ENCODE measurements around the gene PFKFB1.

Gene PFKFB1

GRCh38 chrX:54964766-54965497, 29.1 kb downstream of the PFKFB1 start:
- no peak for DNase-seq
- in situ Hi-C loops (cut with HindIII; ENCODE audit: low pct_ligation_motif_present, low sequenced_read_pairs) = no loop called here
- H3K36me3 ChIP-seq (replicated peaks) = no peaks in the 10 kb centered on the region
- H3K27me3 ChIP-seq (replicated peaks) = no peaks in the 10 kb centered on the region
- H3K27ac ChIP-seq = no peak overlapping the region
- H3K4me3 ChIP-seq (ENCODE audit: low read depth, low read length) = no peak overlapping the region
- TF ChIP-seq CTCF (IDR thresholded peaks at IDR 0.05; ENCODE audit: low read depth, low read length, missing control alignments) = no peak

DNA sequence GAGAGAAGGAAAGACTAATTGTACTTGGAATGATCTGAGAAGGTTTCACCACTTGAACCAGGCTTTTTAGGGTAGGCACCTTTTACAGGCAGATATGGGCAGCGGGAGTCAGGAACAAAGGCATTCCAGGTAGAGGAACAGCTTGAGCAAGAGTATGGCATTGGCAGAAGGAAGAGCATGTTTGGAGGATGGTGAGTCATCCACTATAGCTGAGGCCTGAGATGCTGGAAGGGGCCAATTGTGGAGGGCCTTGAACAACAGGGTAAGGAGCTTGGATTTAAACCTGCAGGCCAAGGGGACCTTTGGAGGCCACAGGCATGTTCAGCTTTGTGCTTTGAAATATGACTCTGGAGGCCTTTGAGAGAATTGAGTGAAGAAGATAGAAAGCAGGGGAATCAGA, 32.2 kb downstream of the PFKFB1 start:
- no peak overlapping the region for H3K27ac ChIP-seq
- H3K4me3 ChIP-seq (ENCODE audit: low read depth, low read length) = no peak overlapping the region
- no peak for DNase-seq
- H3K36me3 ChIP-seq (replicated peaks) = no peaks in the 10 kb centered on the region
- in situ Hi-C loops (cut with HindIII; ENCODE audit: low pct_ligation_motif_present, low sequenced_read_pairs) = no loop called here
- TF ChIP-seq CTCF (IDR thresholded peaks at IDR 0.05; ENCODE audit: low read depth, low read length, missing control alignments) = no peak
- no peaks in the 10 kb centered on the region for H3K27me3 ChIP-seq (replicated peaks)

- no peak for DNase-seq
These were observed 43.1 kb downstream of the PFKFB1 start for GRCh38 chrX:54950730-54951375.

DNA sequence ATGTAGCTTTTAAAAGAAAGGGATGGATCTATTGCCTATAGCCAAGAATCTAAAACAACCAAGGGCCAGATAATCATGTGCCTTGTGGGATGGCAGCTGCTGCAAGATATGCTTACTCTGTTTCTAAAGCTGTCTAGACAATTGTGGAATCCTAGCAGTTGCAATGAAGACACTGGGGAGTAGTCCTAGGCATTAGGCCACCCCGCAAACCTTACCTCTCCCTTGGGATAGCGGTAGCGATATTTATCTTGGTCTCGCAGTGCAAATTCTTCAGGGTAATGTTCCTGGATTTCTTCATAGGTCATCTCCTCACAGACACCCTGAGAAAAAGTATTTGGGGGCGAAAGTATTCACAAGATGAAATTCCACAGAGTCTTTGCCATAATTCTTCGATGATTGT, 48.8 kb downstream of the PFKFB1 start:
- in situ Hi-C loops (cut with HindIII; ENCODE audit: low pct_ligation_motif_present, low sequenced_read_pairs) = no loop called here
- H3K27ac ChIP-seq = no peak overlapping the region
- DNase-seq = no peak
- no peaks in the 10 kb centered on the region for H3K27me3 ChIP-seq (replicated peaks)
- no peaks in the 10 kb centered on the region for H3K36me3 ChIP-seq (replicated peaks)
- TF ChIP-seq CTCF (IDR thresholded peaks at IDR 0.05; ENCODE audit: low read depth, low read length, missing control alignments) = no peak
- no peak overlapping the region for H3K4me3 ChIP-seq (ENCODE audit: low read depth, low read length)

More at GRCh38 chrX:54950730-54951375, 43.1 kb downstream of the PFKFB1 start:
- TF ChIP-seq CTCF (IDR thresholded peaks at IDR 0.05; ENCODE audit: low read depth, low read length, missing control alignments) = no peak
- no peak overlapping the region for H3K4me3 ChIP-seq (ENCODE audit: low read depth, low read length)
- H3K27ac ChIP-seq = no peak overlapping the region
- H3K36me3 ChIP-seq (replicated peaks) = no peaks in the 10 kb centered on the region
- H3K27me3 ChIP-seq (replicated peaks) = no peaks in the 10 kb centered on the region
- in situ Hi-C loops (cut with HindIII; ENCODE audit: low pct_ligation_motif_present, low sequenced_read_pairs) = no loop called here

DNA sequence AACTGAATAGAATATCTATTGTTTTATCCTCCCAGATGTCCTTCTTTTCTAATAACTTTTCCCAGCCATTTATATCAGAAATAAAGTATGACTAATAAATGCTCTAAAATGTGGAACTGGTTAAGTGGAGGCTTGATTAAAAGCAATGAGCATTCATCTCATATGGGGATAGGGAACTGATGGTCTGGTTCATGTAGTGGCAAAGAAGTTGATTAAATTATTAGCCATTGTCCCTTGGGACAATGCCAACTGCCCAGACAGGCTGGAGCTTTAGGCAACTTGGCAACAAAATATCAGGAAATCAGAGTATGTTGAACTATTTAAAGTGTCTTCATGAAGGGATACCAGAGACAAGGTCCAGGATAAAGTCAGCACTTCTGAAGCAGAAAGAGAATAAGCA, 49.2 kb downstream of the PFKFB1 start:
- no peaks in the 10 kb centered on the region for H3K36me3 ChIP-seq (replicated peaks)
- in situ Hi-C loops (cut with HindIII; ENCODE audit: low pct_ligation_motif_present, low sequenced_read_pairs) = no loop called here
- no peak overlapping the region for H3K27ac ChIP-seq
- no peak overlapping the region for H3K4me3 ChIP-seq (ENCODE audit: low read depth, low read length)
- TF ChIP-seq CTCF (IDR thresholded peaks at IDR 0.05; ENCODE audit: low read depth, low read length, missing control alignments) = no peak
- no peak for DNase-seq
- no peaks in the 10 kb centered on the region for H3K27me3 ChIP-seq (replicated peaks)

Measured in brain microvascular endothelial cell (primary cell).